Esophagus muscularis mucosa (tissue), 4 donors: ENCODE measurements around the gene RPAP2. TPM values are rescaled to one million over a fixed set of nuclear protein-coding genes. Genes with fewer than 3 reads are reported as not detected.

ENCODE experiments used
- DNase-seq: peaks from one replicate; pipeline ENCODE4 v3.0.0-alpha.2; 2017; ENCODE audit errors: extremely low spot score
- H3K27ac ChIP-seq, 4 donors: fragments of 200-600 bp; sonication (generic); replicated peaks in 1 of 4; 1 replicate in 3 of 4; 2 replicates in 1 of 4; pipeline ENCODE4 v1.5.1; 2016 to 2019; ENCODE audit warnings: mild to moderate bottlenecking in 1 of 4
- H3K27me3 ChIP-seq, 4 donors: fragments of 200-600 bp; sonication (generic); one replicate each; pipeline versions ENCODE4 v1.5.1 to v1.6.0; 2016 to 2019
- H3K36me3 ChIP-seq, 4 donors: fragments of 200-600 bp; sonication (generic); one replicate each; pipeline ENCODE4 v1.5.1; 2016 to 2019
- H3K4me1 ChIP-seq, 4 donors: fragments of 200-600 bp; sonication (generic); one replicate each; pipeline ENCODE4 v1.5.1; 2016 to 2019
- H3K4me3 ChIP-seq, 4 donors: fragments of 200-600 bp; sonication (generic); 1 replicate in 2 of 4; 2 replicates in 2 of 4; pipeline ENCODE4 v1.5.1; 2016 to 2019; ENCODE audit warnings: mild to moderate bottlenecking in 4 of 4, moderate library complexity in 1 of 4
- H3K9me3 ChIP-seq, 4 donors: fragments of 200-600 bp; sonication (generic); 1 replicate in 3 of 4; 2 replicates in 1 of 4; pipeline ENCODE4 v1.5.1; 2016 to 2019
- EP300 ChIP-seq: sonication (generic); formaldehyde crosslinking; IDR thresholded peaks from one replicate; pipeline ENCODE4 v1.6.1; 2017; ENCODE audit warnings: antibody characterized with exemption
- POLR2A ChIP-seq: fragments of 450-650 bp; IDR thresholded peaks from one replicate; pipeline ENCODE4 v1.6.1; 2017; ENCODE audit warnings: antibody characterized with exemption, moderate library complexity, mild to moderate bottlenecking, low read depth
- POLR2AphosphoS5 ChIP-seq, 2 donors: sonication (generic); formaldehyde crosslinking; IDR thresholded peaks; one replicate each; pipeline ENCODE4 v1.6.1; 2017; ENCODE audit warnings: antibody characterized with exemption in 2 of 2
- WGBS: methylation state at CpG from one replicate; pipeline ENCODE4 v1.1.5; 2018; 5-methylcytosine and 5-hydroxymethylcytosine counted together
- intact Hi-C: fragments of 100-400 bp; cut with DNase I; formaldehyde crosslinking; loops from one replicate; pipeline ENCODE4 v1.15.1; 2023
- total RNA-seq, 4 donors: library from RNA; depleted of rRNA; stranded (reverse); fragments of >200 nt; gene quantifications; one replicate each; pipeline versions ENCODE4 v1.1.0 to v1.2.1, GENCODE V29; 2016
- TF ChIP-seq, protein P1 (sequence below), 3 experiments: fragments of 200-600 bp in 2 of 3; fragments of 450-650 bp in 1 of 3; sonication (generic) in 2 of 3; IDR thresholded peaks; one replicate each; pipeline ENCODE4 v1.5.1; 2017 to 2019; ENCODE audit warnings: antibody characterized with exemption in 3 of 3, mild to moderate bottlenecking in 2 of 3, moderate library complexity in 1 of 3

RPAP2 gene
- total RNA-seq, 4 donors from 2014 or later = 8.9 to 13.3 (median 12.8) TPM

DNA sequence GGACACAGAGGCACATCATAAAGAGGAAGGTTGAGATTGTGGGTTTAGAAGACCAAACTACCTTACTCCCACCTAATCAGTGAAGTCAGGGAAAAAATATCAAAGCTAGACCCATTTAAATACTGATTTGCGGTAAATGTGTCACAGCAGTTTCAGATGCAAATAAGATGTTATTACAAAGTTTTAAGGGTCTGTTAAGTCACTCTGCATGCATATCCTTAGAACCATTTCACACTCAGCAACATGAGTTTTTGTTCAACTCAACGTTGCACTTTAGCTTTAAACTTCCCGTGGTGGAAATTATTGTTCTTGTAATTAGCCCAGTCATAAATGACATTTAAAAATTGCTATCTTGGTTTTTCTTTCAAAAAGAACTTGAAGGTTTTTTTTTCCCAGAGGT, 34.8 kb downstream of the RPAP2 start:
- H3K4me3 ChIP-seq = no peak overlapping the region
- no peak overlapping the region for H3K27ac ChIP-seq
- no peak for DNase-seq
- intact Hi-C loops = no loop called here
- peaks cover 6 to 48% (median 19%) of the 10 kb centered on the region in 4 donors for H3K36me3 ChIP-seq
- 80% methylated on average over 3 of the region's 3 CpGs for WGBS
- TF ChIP-seq EP300 (no peak), POLR2A (no peak)
- TF ChIP-seq, protein P1, sequence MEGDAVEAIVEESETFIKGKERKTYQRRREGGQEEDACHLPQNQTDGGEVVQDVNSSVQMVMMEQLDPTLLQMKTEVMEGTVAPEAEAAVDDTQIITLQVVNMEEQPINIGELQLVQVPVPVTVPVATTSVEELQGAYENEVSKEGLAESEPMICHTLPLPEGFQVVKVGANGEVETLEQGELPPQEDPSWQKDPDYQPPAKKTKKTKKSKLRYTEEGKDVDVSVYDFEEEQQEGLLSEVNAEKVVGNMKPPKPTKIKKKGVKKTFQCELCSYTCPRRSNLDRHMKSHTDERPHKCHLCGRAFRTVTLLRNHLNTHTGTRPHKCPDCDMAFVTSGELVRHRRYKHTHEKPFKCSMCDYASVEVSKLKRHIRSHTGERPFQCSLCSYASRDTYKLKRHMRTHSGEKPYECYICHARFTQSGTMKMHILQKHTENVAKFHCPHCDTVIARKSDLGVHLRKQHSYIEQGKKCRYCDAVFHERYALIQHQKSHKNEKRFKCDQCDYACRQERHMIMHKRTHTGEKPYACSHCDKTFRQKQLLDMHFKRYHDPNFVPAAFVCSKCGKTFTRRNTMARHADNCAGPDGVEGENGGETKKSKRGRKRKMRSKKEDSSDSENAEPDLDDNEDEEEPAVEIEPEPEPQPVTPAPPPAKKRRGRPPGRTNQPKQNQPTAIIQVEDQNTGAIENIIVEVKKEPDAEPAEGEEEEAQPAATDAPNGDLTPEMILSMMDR (IDR thresholded peaks at IDR 0.05) = no peak
- no peaks in the 10 kb centered on the region for H3K9me3 ChIP-seq
- no peaks in the 10 kb centered on the region for H3K27me3 ChIP-seq
- H3K4me1 ChIP-seq = no peaks in the 10 kb centered on the region

DNA sequence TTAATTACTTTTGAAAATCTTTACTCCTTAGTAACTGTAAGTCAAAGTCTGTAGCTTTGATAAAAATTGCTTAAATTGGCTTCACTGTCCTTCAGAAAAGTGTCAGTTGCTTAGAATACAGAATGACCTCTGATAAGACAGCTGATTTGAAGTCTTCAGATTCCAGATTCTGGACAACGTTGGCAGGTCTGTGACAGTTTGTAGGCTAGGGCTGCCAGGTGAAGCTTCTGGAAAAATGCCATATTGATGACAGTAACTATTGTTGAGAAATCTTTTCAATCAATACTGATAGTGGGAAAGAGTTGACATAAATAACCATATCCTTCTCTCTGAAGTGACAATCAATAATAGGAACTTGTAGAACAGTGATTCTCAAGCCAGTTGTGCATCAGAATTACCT, 41.3 kb downstream of the RPAP2 start:
- Histone ChIP-seq H3K27ac (no peak overlapping the region), H3K9me3 (no peaks in the 10 kb centered on the region), H3K4me3 (no peak overlapping the region), H3K27me3 (no peaks in the 10 kb centered on the region), H3K36me3 (peaks cover 0 to 61% (median 16%) of the 10 kb centered on the region in 4 donors), H3K4me1 (no peaks in the 10 kb centered on the region)
- 88% methylated on average over 1 of the region's 1 CpG for WGBS
- intact Hi-C loops = no loop called here
- DNase-seq = no peak
- TF ChIP-seq POLR2AphosphoS5 (IDR thresholded peaks at IDR 0.05) (no peak), POLR2A (no peak), EP300 (no peak)
- TF ChIP-seq, protein P1 (IDR thresholded peaks at IDR 0.05) = no peak

DNA sequence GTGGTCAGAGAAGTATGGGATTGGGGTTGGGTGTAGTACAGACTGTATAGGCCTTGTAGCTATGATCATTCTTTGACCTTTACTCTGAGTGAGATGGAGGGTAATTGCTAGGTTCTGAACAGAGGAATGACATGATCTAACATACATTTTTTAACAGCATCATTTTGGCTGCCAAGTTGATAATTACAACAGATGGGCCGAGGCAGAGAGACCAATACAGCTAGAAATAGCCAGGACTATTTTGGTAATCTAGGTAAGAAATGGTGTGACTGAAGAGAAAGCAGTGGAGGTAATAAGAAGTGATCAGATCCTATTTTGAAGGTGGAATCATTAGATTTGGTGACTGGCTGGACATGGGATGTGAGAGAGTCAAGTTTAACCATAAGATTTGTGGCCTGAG, 43.5 kb downstream of the RPAP2 start:
- Histone ChIP-seq H3K4me3 (no peak overlapping the region), H3K27me3 (no peaks in the 10 kb centered on the region), H3K4me1 (no peaks in the 10 kb centered on the region), H3K36me3 (peaks cover 6 to 63% (median 16%) of the 10 kb centered on the region in 4 donors), H3K9me3 (no peaks in the 10 kb centered on the region), H3K27ac (no peak overlapping the region)
- TF ChIP-seq EP300 (no peak), POLR2A (no peak), POLR2AphosphoS5 (IDR thresholded peaks at IDR 0.05) (no peak)
- TF ChIP-seq, protein P1 (IDR thresholded peaks at IDR 0.05) = no peak
- DNase-seq = no peak
- intact Hi-C loops = no loop called here
- WGBS = 95% methylated on average over 1 of the region's 1 CpG

DNA sequence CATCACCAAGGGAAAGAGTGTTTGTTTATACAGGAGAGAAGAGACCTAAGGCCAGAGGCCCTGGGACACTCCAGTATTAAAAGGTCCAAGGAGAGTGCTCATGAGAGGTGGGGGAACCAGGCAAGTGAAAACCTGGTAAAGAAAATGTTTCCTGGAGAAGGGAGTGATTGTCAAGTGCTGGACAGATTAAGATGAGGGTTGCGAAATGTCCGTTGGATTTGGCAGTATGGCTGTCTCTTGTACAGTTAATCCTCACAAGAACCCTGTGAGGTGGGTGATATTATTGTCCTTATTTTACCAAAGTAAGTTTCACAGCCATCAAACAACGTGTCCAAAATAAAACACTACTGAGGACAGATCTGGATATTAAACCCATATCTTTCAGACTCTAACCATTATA, 44.2 kb downstream of the RPAP2 start:
- H3K36me3 ChIP-seq = peaks cover 10 to 67% (median 19%) of the 10 kb centered on the region in 4 donors
- DNase-seq = no peak
- no peaks in the 10 kb centered on the region for H3K9me3 ChIP-seq
- H3K27ac ChIP-seq = no peak overlapping the region
- H3K4me3 ChIP-seq = no peak overlapping the region
- intact Hi-C loops = no loop called here
- TF ChIP-seq POLR2AphosphoS5 (IDR thresholded peaks at IDR 0.05) = no peak
- no peak for TF ChIP-seq EP300
- TF ChIP-seq, protein P1 (IDR thresholded peaks at IDR 0.05) = no peak
- TF ChIP-seq POLR2A = no peak
- H3K27me3 ChIP-seq = no peaks in the 10 kb centered on the region
- no peaks in the 10 kb centered on the region for H3K4me1 ChIP-seq
- 82% methylated on average over 3 of the region's 3 CpGs for WGBS
